OCI-LY3 (cell line): ENCODE measurements around the gene ANXA5.

Experiments used
- H2AFZ ChIP-seq: fragments of 200-600, 300-600 bp; shearing (Covaris generic); 2 replicates; pipeline ENCODE4 v1.6.0; 2014; ENCODE audit warnings: antibody characterized with exemption, low read depth, low read length
- H3K27ac ChIP-seq: fragments of 200-600, 300-600 bp; sonication (generic); 2 replicates; pipeline ENCODE4 v1.5.1; 2014; ENCODE audit warnings: mild to moderate bottlenecking, low read length, moderate library complexity, mixed read lengths
- H3K27me3 ChIP-seq: fragments of 200-600, 300-600 bp; sonication (generic); 2 replicates; pipeline ENCODE4 v1.6.1; 2014; ENCODE audit warnings: low read depth, low read length, mixed read lengths
- H3K36me3 ChIP-seq: fragments of 200-600, 300-600 bp; sonication (generic); replicated peaks from 2 replicates; pipeline ENCODE3; 2014; ENCODE audit warnings: low read depth, low read length, mixed read lengths
- H3K4me1 ChIP-seq: fragments of 300-600, 200-600 bp; sonication (generic); 2 replicates; pipeline ENCODE4 v1.6.1; 2014; ENCODE audit warnings: low read length, mixed read lengths
- H3K4me2 ChIP-seq: fragments of 200-600, 300-600 bp; sonication (generic); 2 replicates; pipeline ENCODE4 v1.6.1; 2014; ENCODE audit warnings: low read length, mixed read lengths
- H3K4me3 ChIP-seq: fragments of 300-600, 200-600 bp; sonication (generic); 2 replicates; pipeline ENCODE4 v1.5.1; 2014; ENCODE audit warnings: antibody characterized with exemption, mild to moderate bottlenecking, low read length, moderate library complexity
- H3K79me2 ChIP-seq: fragments of 300-600, 200-600 bp; shearing (Covaris generic); 2 replicates; pipeline ENCODE4 v1.6.1; 2014; ENCODE audit warnings: mild to moderate bottlenecking, low read length, mixed read lengths
- H3K9ac ChIP-seq: fragments of 300-600, 200-600 bp; shearing (Covaris generic); 2 replicates; pipeline ENCODE4 v1.6.0; 2014; ENCODE audit warnings: mild to moderate bottlenecking, low read length, moderate library complexity
- H3K9me3 ChIP-seq: fragments of 200-600, 300-600 bp; shearing (Covaris generic); 2 replicates; pipeline ENCODE4 v1.6.1; 2014; ENCODE audit warnings: low read length, mixed read lengths; ENCODE audit not compliant: insufficient read depth
- H4K20me1 ChIP-seq: fragments of 200-600, 300-600 bp; sonication (generic); 2 replicates; pipeline ENCODE4 v1.6.1; 2016; ENCODE audit warnings: low read length, mixed read lengths; ENCODE audit not compliant: insufficient read depth
- CTCF ChIP-seq: fragments of 200-600, 300-600 bp; sonication (generic); IDR thresholded peaks from 2 replicates; pipeline ENCODE4 v1.5.1; 2014; ENCODE audit warnings: antibody characterized with exemption, low read length, low read depth
- EZH2phosphoT487 ChIP-seq: fragments of 200-600 bp; shearing (Covaris generic); IDR thresholded peaks from 2 replicates; pipeline ENCODE4 v1.6.1; 2018; ENCODE audit warnings: antibody characterized with exemption, mixed run types, low read depth

Gene ANXA5

GRCh38 chr4:121648516-121648915 is 48.3 kb downstream of the ANXA5 start:
- Histone ChIP-seq H3K79me2 (no peaks in the 10 kb centered on the region), H3K4me2 (no peak overlapping the region), H3K4me1 (peaks cover 15% of the 10 kb centered on the region), H3K36me3 (no peaks in the 10 kb centered on the region), H4K20me1 (no peaks in the 10 kb centered on the region), H3K9ac (no peak overlapping the region), H3K27me3 (peaks cover 7% of the 10 kb centered on the region; the same call in 1 of the 2 replicates), H3K4me3 (no peak overlapping the region), H3K9me3 (no peaks in the 10 kb centered on the region), H3K27ac (no peak overlapping the region), H2AFZ (no peak overlapping the region)
- TF ChIP-seq CTCF (no peak), EZH2phosphoT487 (no peak)

GRCh38 chr4:121642876-121643585 is 53.7 kb downstream of the ANXA5 start:
- Histone ChIP-seq H3K9ac (no peak overlapping the region), H3K4me3 (no peak overlapping the region), H3K27ac (no peak overlapping the region), H3K4me2 (no peak overlapping the region), H3K36me3 (no peaks in the 10 kb centered on the region), H3K27me3 (no peaks in the 10 kb centered on the region), H3K79me2 (no peaks in the 10 kb centered on the region), H3K9me3 (no peaks in the 10 kb centered on the region), H4K20me1 (no peaks in the 10 kb centered on the region), H2AFZ (no peak overlapping the region), H3K4me1 (no peaks in the 10 kb centered on the region)
- TF ChIP-seq CTCF (no peak), EZH2phosphoT487 (no peak)

- TF ChIP-seq CTCF (no peak), EZH2phosphoT487 (no peak)
Observed at GRCh38 chr4:121642292-121642691, 54.5 kb downstream of the ANXA5 start.

GRCh38 chr4:121633653-121634052 is 63.1 kb downstream of the ANXA5 start:
- no peaks in the 10 kb centered on the region for H3K36me3 ChIP-seq
- no peaks in the 10 kb centered on the region for H3K27me3 ChIP-seq
- H3K4me3 ChIP-seq: no peak overlapping the region
- no peaks in the 10 kb centered on the region for H3K9me3 ChIP-seq
- no peak overlapping the region for H3K27ac ChIP-seq
- no peak for TF ChIP-seq EZH2phosphoT487
- no peak for TF ChIP-seq CTCF
- no peak overlapping the region for H3K9ac ChIP-seq
- H2AFZ ChIP-seq: no peak overlapping the region
- H4K20me1 ChIP-seq: no peaks in the 10 kb centered on the region
- H3K4me2 ChIP-seq: no peak overlapping the region
- no peaks in the 10 kb centered on the region for H3K79me2 ChIP-seq
- no peaks in the 10 kb centered on the region for H3K4me1 ChIP-seq

More at GRCh38 chr4:121642292-121642691, 54.5 kb downstream of the ANXA5 start:
- Histone ChIP-seq H3K4me2 (no peak overlapping the region), H3K27me3 (no peaks in the 10 kb centered on the region), H3K79me2 (no peaks in the 10 kb centered on the region), H4K20me1 (no peaks in the 10 kb centered on the region), H3K9ac (no peak overlapping the region), H3K9me3 (no peaks in the 10 kb centered on the region), H2AFZ (no peak overlapping the region), H3K36me3 (no peaks in the 10 kb centered on the region), H3K4me1 (no peaks in the 10 kb centered on the region), H3K4me3 (no peak overlapping the region), H3K27ac (no peak overlapping the region)
